Liver (tissue), 3 donors: ENCODE results near the gene FER1L5.

Experiments
- CTCF ChIP-seq: fragments of 150-350 bp; IDR thresholded peaks from 2 replicates; pipeline ENCODE4 v1.5.1; 2017; ENCODE audit warnings: improper control_type of control experiment, low read depth, low read length; ENCODE audit not compliant: missing input control
- EGR1 ChIP-seq, 2 donors: IDR thresholded peaks; 2 replicates each; pipeline ENCODE4 v1.6.1; 2016 to 2018; ENCODE audit warnings: antibody characterized with exemption in 2 of 2, low read depth in 2 of 2
- MAX ChIP-seq: IDR thresholded peaks from 2 replicates; pipeline ENCODE4 v1.6.1; 2016; ENCODE audit warnings: antibody characterized with exemption
- RAD21 ChIP-seq, 2 donors: IDR thresholded peaks; 2 replicates each; pipeline ENCODE4 v1.6.1; 2016; ENCODE audit warnings: antibody characterized with exemption in 2 of 2, mild to moderate bottlenecking in 2 of 2
- YY1 ChIP-seq: IDR thresholded peaks from 2 replicates; pipeline ENCODE4 v1.6.1; 2016; ENCODE audit warnings: antibody characterized with exemption, mild to moderate bottlenecking
- donor health status: healthy.
- donor health status: healthy.

- TF ChIP-seq CTCF (no peak), RAD21 (IDR thresholded peaks at IDR 0.05) (no peak), YY1 (no peak), EGR1 (IDR thresholded peaks at IDR 0.05; ENCODE audit: low read depth in 2 of 2) (no peak), MAX (no peak)
Observed at GRCh38 chr2:96754317-96754716, 111.8 kb downstream of the FER1L5 start.
